Cerebellar nuclear complex (tissue), 1 donor: ENCODE measurements around the gene RNF167.
A peak's percentile ranks its signal among the peaks of the same experiment; 100 is the strongest.

Source experiments
- DNase-seq, 2 experiments: peaks; one replicate each; lab custom pipeline; 2025; lab: John Stamatoyannopoulos, UW

Gene RNF167

DNA sequence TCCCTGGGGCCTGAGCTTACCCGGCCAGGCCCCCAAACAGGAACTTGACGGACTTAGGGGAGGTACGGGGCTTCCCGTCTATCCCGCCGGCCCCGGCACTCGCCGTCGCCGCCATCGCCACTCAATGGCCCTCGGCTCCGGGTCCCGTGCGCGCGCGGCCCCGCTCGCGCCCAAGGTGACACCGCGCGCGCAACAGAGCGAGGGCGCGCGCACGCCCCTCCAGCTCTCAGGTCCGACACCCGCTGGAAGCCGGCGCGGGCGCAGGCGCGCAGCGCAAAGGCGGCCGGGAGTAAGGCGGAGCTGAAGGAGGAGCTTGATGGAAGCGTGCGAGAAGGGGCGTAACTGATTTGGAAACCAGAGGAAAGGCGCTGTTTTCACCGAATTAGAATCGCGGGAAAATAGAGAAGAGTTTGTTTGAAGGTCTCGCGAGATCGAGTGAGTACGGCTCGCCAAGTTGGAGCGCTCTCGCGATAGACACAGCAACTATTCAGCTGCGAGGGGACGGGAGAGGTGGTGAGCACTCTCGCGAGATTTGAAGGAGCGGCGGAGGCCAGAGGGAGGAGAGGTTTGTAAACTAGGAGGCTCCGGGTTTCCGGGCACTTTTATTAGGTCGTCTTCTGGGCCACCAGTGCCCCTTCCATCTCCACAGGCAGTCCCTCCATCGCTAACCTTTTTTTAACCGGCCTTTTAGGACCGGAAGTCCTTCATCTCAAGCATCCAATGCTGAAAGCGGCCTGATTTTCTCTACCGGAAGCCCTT is at the start of gene RNF167, which contains the start of gene SLC25A11:
RNF167 (plus strand) TSS at position 473 of the 759 bp plus-strand sequence. CDS start 642 bp downstream, outside the sequence.
SLC25A11 (minus strand) TSS at position 251 of the 759 bp plus-strand sequence; CDS start at position 115, 136 bp downstream.
- DNase-seq, result peak; percentile 90

DNA sequence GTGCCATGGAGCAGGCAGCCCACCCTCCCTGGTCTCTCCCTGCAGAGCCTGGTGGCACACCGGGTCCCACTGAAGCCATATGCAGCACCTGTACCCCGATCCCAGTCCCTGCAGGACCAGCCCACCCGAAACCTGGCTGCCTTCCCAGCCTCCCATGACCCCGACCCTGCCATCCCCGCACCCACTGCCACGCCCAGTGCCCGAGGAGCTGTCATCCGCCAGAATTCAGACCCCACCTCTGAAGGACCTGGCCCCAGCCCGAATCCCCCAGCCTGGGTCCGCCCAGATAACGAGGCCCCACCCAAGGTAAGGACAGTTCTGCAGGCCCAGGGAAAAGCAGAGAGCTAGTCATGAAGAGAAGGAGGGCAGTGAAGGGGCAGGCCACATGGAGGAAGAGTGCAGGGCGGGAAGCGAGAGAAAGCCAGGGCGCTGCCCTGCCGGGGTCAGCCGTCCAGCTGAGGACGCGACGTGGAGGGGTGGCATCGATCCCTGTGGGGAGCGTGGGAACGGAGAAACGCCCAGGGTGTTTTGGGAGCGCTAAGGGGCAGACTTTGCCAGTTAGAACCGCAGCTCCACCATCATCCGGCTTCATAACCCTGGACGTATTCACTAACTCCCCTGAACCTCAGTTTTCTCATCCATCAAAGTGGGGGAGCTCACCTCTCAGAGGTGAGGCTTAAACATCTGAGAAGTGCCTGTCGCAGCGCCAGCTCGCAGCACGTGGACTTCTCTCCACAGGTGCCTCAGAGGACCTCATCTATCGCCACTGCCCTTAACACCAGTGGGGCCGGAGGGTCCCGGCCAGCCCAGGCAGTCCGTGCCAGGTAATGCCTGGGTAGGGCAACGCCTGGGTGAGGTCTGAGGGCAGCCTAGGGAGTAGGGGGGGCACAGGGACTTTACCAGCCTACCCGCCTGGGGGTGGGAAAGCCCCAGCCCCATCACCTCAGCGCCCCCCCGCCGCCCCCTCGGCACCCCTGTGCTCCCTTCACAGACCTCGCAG is 48.4 kb upstream of the RNF167 start:
- DNase-seq, result no peak

DNA sequence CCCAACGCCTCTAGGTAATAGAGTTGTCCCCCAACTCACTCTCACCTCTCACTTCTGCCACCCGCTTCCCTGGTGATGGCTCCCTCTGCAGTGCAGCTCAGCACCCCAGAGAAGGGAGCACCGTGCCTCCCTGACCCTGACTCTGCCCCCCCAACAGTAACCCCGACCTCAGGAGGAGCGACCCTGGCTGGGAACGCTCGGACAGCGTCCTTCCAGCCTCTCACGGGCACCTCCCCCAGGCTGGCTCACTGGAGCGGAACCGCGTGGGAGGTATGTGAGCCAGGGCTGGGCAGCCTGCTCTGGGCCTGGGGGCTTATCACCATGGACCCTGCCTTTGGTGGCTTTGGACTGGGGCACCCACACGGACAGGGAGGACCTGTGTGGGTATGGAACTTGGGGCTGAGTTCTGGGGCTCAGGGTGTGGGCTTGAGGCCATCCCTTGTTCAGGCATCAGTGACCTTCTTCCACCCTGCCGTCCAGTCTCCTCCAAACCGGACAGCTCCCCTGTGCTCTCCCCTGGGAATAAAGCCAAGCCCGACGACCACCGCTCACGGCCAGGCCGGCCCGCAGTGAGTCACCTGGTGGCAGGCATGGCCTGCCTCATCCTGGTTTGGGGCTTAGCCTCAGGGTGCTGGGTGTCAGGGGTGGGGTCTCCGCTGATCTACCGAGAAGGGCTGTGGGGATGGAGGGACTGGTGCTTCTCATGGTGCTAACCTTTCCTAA is 47.4 kb upstream of the RNF167 start:
- DNase-seq, result no peak

DNA sequence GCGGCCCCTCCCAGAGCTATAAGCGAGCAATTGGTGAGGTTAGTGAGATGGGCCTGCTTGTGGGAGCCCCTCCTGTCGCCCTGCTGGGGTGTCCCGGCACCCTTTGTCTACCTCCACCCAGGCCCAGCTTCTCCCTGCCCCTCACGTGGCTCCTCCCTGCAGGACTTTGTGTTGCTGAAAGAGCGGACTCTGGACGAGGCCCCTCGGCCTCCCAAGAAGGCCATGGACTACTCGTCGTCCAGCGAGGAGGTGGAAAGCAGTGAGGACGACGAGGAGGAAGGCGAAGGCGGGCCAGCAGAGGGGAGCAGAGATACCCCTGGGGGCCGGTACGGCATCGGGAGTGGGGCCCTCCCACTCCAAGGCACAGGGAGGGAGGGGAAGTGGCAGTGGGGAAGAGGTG is 46.8 kb upstream of the RNF167 start:
- DNase-seq, result no peak

DNA sequence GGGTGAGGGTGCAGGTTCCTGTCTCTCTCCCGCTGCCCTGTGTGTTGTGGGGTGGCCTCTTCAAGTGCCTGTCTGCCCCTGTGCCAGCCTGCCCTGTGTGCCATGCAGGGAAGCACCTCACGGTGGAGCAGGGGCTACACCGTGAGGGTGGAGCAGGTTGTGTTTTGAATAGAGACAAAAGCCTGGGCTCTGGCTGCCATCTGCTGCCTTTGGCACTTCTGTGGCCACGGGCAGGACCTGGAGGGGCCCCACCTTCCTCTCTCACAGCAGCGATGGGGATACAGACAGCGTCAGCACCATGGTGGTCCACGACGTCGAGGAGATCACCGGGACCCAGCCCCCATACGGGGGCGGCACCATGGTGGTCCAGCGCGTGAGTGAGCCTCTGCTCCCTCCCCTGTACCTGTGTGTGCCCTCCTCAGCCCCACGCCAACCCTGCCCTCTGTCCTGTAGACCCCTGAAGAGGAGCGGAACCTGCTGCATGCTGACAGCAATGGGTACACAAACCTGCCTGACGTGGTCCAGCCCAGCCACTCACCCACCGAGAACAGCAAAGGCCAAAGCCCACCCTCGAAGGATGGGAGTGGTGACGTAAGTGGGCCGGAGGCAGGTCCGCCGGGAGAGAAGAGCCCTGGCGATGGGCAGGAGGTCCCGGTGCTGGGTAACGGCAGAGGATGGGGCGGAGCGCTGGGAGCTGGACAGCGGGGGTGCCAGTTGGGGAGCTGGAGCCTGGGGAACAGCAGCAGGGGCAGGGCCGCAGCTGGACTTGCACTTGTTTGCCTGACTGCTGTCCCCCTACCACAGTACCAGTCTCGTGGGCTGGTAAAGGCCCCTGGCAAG is 46.1 kb upstream of the RNF167 start:
- no peak for DNase-seq

DNA sequence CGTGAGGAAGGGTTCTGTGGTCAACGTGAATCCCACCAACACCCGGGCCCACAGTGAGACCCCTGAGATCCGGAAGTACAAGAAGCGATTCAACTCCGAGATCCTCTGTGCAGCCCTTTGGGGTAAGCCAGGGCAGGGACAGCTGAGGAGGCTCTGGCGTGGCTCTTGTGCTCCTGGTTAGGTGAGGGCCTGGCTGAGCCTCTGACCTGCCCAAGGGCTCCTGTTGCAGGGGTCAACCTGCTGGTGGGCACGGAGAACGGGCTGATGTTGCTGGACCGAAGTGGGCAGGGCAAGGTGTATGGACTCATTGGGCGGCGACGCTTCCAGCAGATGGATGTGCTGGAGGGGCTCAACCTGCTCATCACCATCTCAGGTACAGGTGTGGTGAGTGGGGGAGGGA is 44.9 kb upstream of the RNF167 start:
- DNase-seq, result no peak

DNA sequence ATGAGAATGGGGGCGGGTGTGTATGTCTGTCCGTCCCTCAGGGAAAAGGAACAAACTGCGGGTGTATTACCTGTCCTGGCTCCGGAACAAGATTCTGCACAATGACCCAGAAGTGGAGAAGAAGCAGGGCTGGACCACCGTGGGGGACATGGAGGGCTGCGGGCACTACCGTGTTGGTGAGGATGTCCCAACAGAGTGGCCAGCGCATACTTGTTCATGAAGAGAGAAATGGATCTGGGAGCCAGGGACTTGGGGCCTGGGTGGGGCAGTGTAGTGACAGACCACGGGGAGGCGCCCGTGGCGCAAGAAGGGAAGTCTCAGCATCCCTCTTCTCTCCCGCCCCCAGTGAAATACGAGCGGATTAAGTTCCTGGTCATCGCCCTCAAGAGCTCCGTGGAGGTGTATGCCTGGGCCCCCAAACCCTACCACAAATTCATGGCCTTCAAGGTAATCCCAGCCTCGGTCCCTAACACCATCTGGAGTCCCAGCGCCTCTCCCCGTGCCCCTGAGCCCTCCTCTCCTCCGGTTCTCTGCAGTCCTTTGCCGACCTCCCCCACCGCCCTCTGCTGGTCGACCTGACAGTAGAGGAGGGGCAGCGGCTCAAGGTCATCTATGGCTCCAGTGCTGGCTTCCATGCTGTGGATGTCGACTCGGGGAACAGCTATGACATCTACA is 44.3 kb upstream of the RNF167 start:
- DNase-seq, result no peak

DNA sequence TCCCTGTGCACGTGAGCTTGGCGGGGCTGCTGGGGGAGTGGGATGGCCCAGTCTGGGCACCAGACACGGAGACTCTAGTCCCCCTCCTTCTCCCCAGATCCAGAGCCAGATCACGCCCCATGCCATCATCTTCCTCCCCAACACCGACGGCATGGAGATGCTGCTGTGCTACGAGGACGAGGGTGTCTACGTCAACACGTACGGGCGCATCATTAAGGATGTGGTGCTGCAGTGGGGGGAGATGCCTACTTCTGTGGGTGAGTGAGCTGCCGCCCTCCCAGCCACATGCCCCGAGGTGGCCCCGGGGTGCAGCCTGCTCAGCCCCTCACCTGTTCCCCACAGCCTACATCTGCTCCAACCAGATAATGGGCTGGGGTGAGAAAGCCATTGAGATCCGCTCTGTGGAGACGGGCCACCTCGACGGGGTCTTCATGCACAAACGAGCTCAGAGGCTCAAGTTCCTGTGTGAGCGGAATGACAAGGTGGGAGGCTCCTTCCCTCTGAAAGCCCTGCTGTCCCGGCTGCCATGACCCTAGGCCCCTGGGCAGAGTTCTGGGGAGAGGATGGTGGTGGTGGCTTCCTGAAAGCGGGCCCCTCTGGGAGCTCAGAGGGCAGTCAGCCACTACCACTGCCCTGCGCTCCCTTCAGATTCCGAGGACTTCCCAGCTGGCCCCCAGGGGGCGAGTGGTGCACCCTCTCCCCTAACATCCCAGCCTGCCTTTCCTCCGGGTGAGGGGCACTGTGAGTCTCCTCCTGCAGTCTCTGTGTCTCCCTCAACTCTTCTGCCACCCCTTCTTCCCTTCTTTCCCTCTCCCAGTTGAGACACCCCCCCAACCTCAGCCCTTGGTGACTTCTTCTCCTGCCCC is 43.5 kb upstream of the RNF167 start:
- DNase-seq, result no peak

DNA sequence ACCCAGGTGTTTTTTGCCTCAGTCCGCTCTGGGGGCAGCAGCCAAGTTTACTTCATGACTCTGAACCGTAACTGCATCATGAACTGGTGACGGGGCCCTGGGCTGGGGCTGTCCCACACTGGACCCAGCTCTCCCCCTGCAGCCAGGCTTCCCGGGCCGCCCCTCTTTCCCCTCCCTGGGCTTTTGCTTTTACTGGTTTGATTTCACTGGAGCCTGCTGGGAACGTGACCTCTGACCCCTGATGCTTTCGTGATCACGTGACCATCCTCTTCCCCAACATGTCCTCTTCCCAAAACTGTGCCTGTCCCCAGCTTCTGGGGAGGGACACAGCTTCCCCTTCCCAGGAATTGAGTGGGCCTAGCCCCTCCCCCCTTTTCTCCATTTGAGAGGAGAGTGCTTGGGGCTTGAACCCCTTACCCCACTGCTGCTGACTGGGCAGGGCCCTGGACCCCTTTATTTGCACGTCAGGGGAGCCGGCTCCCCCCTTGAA is 42.8 kb upstream of the RNF167 start:
- DNase-seq, result no peak

DNA sequence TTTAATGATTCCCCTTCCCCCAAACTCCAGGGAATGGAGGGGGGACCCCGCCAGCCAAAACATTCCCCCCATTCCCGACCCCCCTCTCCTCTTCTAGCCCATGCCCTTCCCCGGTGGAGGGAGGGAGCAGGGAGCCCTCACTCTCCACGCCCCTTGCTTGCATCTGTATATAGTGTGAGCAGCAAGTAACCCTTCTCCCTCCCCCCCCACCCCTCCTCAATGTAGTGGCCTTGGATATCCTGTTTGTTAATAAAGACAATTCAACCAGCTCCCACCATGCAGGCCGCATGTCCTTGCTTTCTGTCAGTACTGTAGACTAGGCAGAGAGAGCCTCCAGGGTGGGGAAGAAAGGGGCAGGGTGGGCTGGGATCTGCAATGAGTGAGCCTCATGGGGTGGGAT is 42.3 kb upstream of the RNF167 start:
- DNase-seq, result no peak

DNA sequence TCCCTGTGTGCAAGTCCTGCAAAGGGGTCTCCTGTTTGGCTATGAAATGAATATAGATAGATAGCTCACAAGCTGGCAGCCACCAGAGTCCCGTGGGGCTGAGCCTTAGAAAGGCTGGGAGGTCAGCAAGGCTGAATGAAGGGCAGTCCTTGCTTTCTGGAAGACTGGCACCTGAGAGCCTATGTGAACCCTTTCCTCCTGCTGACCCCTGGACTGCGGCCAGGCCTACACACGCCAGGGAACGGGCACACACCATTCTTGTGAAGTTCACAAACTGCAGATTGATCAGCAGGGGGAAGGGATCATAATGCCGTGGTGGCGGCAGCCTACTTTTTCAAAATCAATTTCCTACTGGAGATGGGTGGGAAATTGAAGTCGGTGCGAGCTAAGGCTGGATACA is 41.7 kb upstream of the RNF167 start:
- DNase-seq, result no peak

DNA sequence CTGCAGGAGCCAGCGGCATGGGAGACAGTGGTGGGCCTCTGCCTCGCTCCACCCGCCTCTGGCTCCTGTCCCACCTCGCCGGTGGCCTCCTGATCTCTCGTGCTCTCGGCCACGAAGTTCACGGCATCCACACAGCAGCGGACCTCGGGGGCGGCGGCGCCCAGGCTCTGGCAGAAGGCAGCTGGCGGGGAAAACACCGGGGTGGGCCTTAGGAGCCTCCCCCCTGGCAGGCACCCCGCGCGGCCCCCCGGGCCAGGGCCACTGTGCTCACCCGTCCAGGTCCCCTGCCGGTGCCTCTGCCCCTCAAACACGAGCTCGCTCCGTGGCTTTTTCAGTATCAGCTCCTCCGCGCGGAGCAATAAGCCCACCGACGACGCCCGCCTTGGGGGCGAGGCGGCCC is 41.1 kb upstream of the RNF167 start:
- no peak for DNase-seq

DNA sequence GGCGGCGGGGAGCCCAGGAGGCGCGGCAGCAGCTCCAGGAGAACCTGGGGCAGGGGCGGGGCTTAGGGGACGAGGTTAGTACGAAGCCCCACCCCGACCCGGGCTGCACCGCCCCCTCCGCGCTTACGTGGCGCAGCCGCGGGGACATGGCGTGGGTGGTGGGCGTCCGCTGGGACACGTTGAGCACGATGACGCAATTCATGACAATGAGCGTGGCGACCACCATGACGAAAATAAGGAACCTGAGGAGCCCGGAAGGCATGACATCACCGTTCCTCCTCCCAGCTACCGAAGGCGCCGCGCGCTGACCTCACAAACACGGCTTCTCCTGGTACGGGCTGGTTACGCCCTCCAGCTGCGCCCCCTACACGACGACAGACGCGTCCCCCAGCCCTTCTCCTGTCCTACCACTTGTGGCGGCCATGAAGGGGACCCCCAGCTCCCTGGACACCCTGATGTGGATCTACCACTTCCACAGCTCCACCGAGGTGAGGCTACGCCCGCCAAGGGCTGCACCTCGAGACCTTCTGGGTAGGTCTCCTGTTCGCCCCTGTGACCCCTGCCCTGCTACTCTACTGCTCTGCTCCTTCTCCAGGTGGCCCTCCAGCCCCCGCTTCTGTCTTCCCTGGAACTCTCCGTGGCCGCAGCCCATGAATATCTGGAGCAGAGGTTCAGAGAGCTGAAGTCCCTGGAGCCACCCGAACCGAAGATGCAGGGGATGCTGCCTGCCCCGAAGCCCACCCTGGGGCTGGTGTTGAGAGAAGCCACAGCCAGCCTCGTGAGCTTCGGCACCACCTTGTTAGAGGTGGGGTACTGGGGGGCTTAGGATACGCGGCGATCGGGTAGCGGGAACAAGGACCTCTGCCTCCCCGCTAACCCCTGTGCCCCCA is 40.5 kb upstream of the RNF167 start, which contains the start of gene C17orf107:
C17orf107 (plus strand) TSS at position 196 of the 890 bp plus-strand sequence; CDS start at position 423, 227 bp downstream.
- peak in 1 of 2 experiments; percentile 39 for DNase-seq

DNA sequence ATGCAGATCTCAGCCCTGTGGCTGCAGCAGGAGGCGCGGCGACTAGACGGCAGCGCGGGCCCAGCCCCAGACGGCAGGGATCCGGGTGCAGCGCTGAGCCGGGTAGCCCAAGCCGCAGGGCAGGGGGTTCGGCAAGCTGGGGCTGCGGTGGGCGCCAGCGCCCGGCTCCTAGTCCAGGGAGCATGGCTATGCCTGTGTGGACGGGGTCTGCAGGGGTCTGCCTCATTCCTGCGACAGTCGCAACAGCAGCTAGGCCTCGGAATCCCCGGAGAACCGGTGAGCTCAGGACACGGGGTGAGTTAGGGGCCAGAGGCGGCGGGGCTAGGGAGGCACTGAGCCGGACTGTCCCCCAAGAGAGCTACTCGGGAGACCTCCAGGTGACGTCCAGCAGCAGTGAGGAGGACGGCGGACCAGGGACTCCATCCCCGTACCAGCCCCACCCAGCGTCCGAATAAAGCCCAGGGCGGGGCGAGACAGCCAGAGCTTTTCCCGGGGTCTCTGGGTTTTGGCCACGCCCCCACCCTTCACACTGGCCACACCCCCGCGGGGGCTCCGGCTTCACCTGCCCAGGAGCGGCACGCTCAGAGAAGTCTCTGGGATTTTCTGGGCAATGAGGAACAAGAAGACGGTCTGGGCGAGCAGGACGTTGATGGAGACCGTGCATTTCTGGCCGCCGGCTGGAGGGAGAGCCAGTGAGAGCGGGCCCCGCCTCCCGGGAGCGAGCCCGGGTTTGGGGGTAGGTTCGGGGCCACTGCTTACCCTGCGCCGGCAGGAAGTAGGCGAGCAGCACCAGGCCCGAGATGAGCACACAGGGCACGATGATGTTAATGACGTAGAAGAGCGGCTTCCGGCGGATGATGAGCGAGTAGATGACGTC is 39.6 kb upstream of the RNF167 start:
- no peak for DNase-seq

DNA sequence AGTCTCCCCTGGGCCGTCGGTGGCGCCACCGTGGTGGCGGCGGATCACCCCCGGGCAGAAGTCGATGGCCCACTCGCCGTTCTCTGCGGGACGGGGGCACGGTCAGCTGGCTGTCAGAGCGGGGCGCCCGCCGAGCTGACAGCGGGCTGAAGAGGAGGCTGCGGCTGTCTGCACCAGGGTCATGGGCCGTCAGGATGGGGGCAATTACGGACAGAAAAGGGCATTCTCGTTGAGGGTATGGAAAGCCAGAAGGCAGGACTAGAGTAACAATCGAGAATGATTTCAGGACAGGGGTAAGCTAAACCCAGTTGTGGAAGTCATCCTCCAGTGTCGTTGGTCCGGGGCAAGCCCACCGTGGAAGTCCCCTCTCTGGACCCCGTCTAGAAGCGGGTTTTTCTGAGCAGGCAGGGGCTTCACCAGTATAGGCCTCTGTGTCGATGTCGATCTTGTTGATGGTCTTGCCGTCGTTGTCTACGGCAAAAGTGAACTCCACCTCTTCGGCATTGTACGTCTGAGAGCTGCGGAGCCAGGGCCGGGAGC is 38.9 kb upstream of the RNF167 start:
- DNase-seq, result no peak

DNA sequence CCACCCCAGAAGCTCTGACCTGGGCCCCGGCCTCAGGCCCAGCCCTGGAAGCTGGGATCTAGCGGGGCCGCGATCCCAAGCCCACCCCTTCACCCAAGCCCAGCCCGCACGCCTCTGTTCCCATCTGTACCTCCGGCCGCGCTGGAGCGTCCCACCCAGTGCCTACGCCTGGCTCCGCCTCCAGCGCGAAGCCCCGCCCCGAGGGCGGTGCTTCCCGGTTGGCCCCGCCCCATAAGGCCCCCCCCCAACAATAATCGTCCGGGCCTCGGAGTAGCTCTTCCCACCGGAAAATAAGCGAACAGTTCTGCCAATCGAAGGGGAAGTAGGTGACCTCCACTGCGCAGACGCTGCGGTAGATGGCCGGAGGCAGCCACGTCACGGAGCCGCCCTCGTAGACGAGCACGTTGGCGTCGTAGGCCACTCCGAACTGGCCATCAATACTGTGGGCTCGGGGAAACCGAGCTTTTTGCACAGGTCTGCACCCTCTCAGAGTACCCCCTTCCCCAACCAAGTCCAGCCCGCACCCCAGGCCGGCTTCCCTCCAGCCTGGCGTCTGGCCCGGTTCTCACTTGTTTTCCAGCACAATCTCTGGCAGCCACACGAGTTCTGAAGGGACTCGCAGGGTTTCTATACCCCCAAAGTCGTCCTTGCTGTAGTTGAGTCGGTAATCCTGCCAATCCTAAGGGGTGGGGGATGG is 38.3 kb upstream of the RNF167 start:
- no peak for DNase-seq
